Measurements from ENCODE around the gene SLC31A1.

SLC31A1 gene

GRCh38 chr9:113302792-113303418 lies 81.6 kb downstream of the SLC31A1 start, which contains the start of gene RNF183:
Gene RNF183 (minus strand): TSS chr9:113303376. CDS start chr9:113298184, 5,192 bp downstream.
- Histone ChIP-seq H3K27me3 (ENCODE audit: insufficient read depth, low read length) (no peaks in the 10 kb centered on the region; the same call in 1 of the 2 replicates), H3K27ac (ENCODE audit: low read depth, low read length) (no peak within 1 kb of the TSS), H2AFZ (ENCODE audit: low read length, unreplicated experiment) (no peak within 1 kb of the TSS), H3K79me2 (ENCODE audit: control insufficient read depth, insufficient read depth, low read length, unreplicated experiment) (no peaks in the 10 kb centered on the region), H3K4me1 (ENCODE audit: control insufficient read depth, insufficient read depth, low read length, unreplicated experiment) (no peaks in the 10 kb centered on the region), H3K4me3 (ENCODE audit: low read depth, low read length) (no peak within 1 kb of the TSS), H3K36me3 (ENCODE audit: insufficient read depth, low read length) (no peaks in the 10 kb centered on the region)

DNA sequence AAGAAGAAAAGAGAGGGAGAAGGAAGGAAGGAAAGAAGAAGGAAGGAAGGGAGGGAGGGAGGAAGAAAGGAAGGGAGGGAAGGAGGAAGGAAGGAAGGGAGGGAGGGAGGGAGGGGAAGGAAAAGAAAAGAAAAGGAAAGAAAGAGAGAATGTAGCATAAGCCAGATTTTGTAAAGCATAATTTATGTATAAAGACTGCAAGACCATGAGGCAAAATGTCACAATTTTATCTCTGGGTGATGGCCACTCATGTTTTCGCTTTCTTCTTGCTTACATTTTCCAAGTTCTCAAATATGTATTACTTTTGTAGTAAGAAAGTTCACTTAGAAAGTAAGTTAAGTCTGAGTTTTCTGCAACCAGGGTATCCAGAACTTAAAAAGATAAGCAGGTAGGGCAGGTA lies 85.2 kb downstream of the SLC31A1 start:
- Histone ChIP-seq H3K4me1 (ENCODE audit: control insufficient read depth, insufficient read depth, low read length, unreplicated experiment) (no peaks in the 10 kb centered on the region), H3K4me3 (ENCODE audit: low read depth, low read length) (no peak overlapping the region), H2AFZ (ENCODE audit: low read length, unreplicated experiment) (no peak overlapping the region), H3K27ac (ENCODE audit: low read depth, low read length) (no peak overlapping the region), H3K36me3 (ENCODE audit: insufficient read depth, low read length) (no peaks in the 10 kb centered on the region), H3K27me3 (ENCODE audit: insufficient read depth, low read length) (no peaks in the 10 kb centered on the region), H3K79me2 (ENCODE audit: control insufficient read depth, insufficient read depth, low read length, unreplicated experiment) (no peaks in the 10 kb centered on the region)

DNA sequence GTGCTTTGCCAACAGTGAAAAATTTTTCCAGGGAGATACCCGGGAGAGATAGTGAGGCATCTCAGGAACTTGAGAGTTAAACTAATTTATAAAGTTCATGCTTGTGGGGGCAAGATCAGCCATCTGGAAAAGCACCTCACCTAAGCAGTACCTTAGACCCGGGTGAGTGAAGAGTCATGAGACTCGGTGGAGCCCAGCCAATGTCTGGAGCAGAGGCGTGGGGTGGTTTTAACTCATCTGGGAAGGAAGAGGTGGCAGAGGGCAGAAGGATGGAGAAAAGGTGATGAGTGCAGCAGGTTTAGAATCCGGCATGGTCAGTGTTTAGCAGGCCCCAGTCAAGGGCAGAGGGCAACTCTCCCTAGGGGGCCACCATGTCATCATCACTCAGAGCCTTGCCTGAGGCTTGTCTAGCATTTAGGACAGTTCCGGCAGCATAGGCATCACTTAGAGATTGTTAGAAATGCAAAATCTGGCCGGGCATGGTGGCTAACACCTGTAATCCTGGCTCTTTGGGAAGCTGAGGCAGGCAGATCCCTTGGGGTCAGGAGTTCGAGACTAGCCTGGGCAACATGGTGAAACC lies 86.1 kb downstream of the SLC31A1 start:
- H3K79me2 ChIP-seq (ENCODE audit: control insufficient read depth, insufficient read depth, low read length, unreplicated experiment): no peaks in the 10 kb centered on the region

GRCh38 chr9:113309204-113309813 lies 88.0 kb downstream of the SLC31A1 start:
- Histone ChIP-seq H3K4me3 (ENCODE audit: low read depth, low read length) (no peak overlapping the region), H3K36me3 (ENCODE audit: insufficient read depth, low read length) (no peaks in the 10 kb centered on the region), H3K79me2 (ENCODE audit: control insufficient read depth, insufficient read depth, low read length, unreplicated experiment) (no peaks in the 10 kb centered on the region), H3K4me1 (ENCODE audit: control insufficient read depth, insufficient read depth, low read length, unreplicated experiment) (no peaks in the 10 kb centered on the region), H2AFZ (ENCODE audit: low read length, unreplicated experiment) (no peak overlapping the region), H3K27me3 (ENCODE audit: insufficient read depth, low read length) (no peaks in the 10 kb centered on the region), H3K27ac (ENCODE audit: low read depth, low read length) (no peak overlapping the region)

More for the DNA sequence above, 86.1 kb downstream of the SLC31A1 start:
- Histone ChIP-seq H2AFZ (ENCODE audit: low read length, unreplicated experiment) (no peak overlapping the region), H3K4me3 (ENCODE audit: low read depth, low read length) (no peak overlapping the region), H3K27me3 (ENCODE audit: insufficient read depth, low read length) (no peaks in the 10 kb centered on the region), H3K36me3 (ENCODE audit: insufficient read depth, low read length) (no peaks in the 10 kb centered on the region), H3K27ac (ENCODE audit: low read depth, low read length) (no peak overlapping the region), H3K4me1 (ENCODE audit: control insufficient read depth, insufficient read depth, low read length, unreplicated experiment) (no peaks in the 10 kb centered on the region)

- no peaks in the 10 kb centered on the region for H3K36me3 ChIP-seq (ENCODE audit: insufficient read depth, low read length)
- H3K27me3 ChIP-seq (ENCODE audit: insufficient read depth, low read length): no peaks in the 10 kb centered on the region
- H3K27ac ChIP-seq (ENCODE audit: low read depth, low read length): no peak overlapping the region
- no peaks in the 10 kb centered on the region for H3K79me2 ChIP-seq (ENCODE audit: control insufficient read depth, insufficient read depth, low read length, unreplicated experiment)
- no peaks in the 10 kb centered on the region for H3K4me1 ChIP-seq (ENCODE audit: control insufficient read depth, insufficient read depth, low read length, unreplicated experiment)
- H2AFZ ChIP-seq (ENCODE audit: low read length, unreplicated experiment): no peak overlapping the region
- H3K4me3 ChIP-seq (ENCODE audit: low read depth, low read length): no peak overlapping the region
Measured at GRCh38 chr9:113310538-113310937, 89.2 kb downstream of the SLC31A1 start.

GRCh38 chr9:113311961-113312360 lies 90.6 kb downstream of the SLC31A1 start:
- Histone ChIP-seq H2AFZ (ENCODE audit: low read length, unreplicated experiment) (no peak overlapping the region), H3K27ac (ENCODE audit: low read depth, low read length) (no peak overlapping the region), H3K4me3 (ENCODE audit: low read depth, low read length) (no peak overlapping the region), H3K4me1 (ENCODE audit: control insufficient read depth, insufficient read depth, low read length, unreplicated experiment) (no peaks in the 10 kb centered on the region), H3K27me3 (ENCODE audit: insufficient read depth, low read length) (no peaks in the 10 kb centered on the region), H3K36me3 (ENCODE audit: insufficient read depth, low read length) (no peaks in the 10 kb centered on the region), H3K79me2 (ENCODE audit: control insufficient read depth, insufficient read depth, low read length, unreplicated experiment) (no peaks in the 10 kb centered on the region)

- Histone ChIP-seq H2AFZ (ENCODE audit: low read length, unreplicated experiment) (no peak overlapping the region), H3K4me1 (ENCODE audit: control insufficient read depth, insufficient read depth, low read length, unreplicated experiment) (no peaks in the 10 kb centered on the region), H3K36me3 (ENCODE audit: insufficient read depth, low read length) (no peaks in the 10 kb centered on the region), H3K4me3 (ENCODE audit: low read depth, low read length) (no peak overlapping the region), H3K27ac (ENCODE audit: low read depth, low read length) (no peak overlapping the region), H3K79me2 (ENCODE audit: control insufficient read depth, insufficient read depth, low read length, unreplicated experiment) (no peaks in the 10 kb centered on the region), H3K27me3 (ENCODE audit: insufficient read depth, low read length) (no peaks in the 10 kb centered on the region)
Measured at GRCh38 chr9:113313261-113313660, 91.9 kb downstream of the SLC31A1 start.

All from ACC112 (cell line).